HEK293T (cell line): ENCODE data around the gene MS4A4A.

ENCODE experiments used
- ARNT ChIP-seq: fragments of 450-650 bp; IDR thresholded peaks from 2 replicates; pipeline ENCODE4 v1.6.1; 2017; ENCODE audit warnings: mild to moderate bottlenecking
- CTBP1 ChIP-seq: fragments of 450-650 bp; IDR thresholded peaks from 2 replicates; pipeline ENCODE4 v1.6.1; 2016; ENCODE audit warnings: borderline replicate concordance
- FOXA1 ChIP-seq: fragments of 450-650 bp; IDR thresholded peaks from 2 replicates; pipeline ENCODE4 v1.6.1; 2016; ENCODE audit warnings: mild to moderate bottlenecking
- FOXM1 ChIP-seq: fragments of 450-650 bp; IDR thresholded peaks from 2 replicates; pipeline ENCODE4 v1.6.1; 2017; ENCODE audit warnings: mild to moderate bottlenecking, borderline replicate concordance
- HDGF ChIP-seq: fragments of 450-650 bp; IDR thresholded peaks from 2 replicates; pipeline ENCODE4 v1.6.1; 2017; ENCODE audit warnings: antibody characterized with exemption, borderline replicate concordance
- LEF1 ChIP-seq: fragments of 450-650 bp; IDR thresholded peaks from 2 replicates; pipeline ENCODE4 v1.6.1; 2017; ENCODE audit warnings: mild to moderate bottlenecking, borderline replicate concordance
- NFRKB ChIP-seq: fragments of 450-650 bp; IDR thresholded peaks from 2 replicates; pipeline ENCODE4 v1.6.1; 2016; ENCODE audit warnings: mild to moderate bottlenecking, moderate library complexity
- SP1 ChIP-seq: fragments of 450-650 bp; IDR thresholded peaks from 2 replicates; pipeline ENCODE4 v1.6.1; 2017
- SUZ12 ChIP-seq: fragments of 450-650 bp; IDR thresholded peaks from 2 replicates; pipeline ENCODE4 v1.6.1; 2016; ENCODE audit warnings: mild to moderate bottlenecking
- TARDBP ChIP-seq: fragments of 450-650 bp; IDR thresholded peaks from 2 replicates; pipeline ENCODE4 v1.6.1; 2016
- TF ChIP-seq, protein P1 (sequence below): fragments of 450-650 bp; IDR thresholded peaks from 2 replicates; pipeline ENCODE4 v1.6.1; 2016

GRCh38 chr11:60274416-60274815, 6.0 kb upstream of the MS4A4A start:
- TF ChIP-seq TARDBP (no peak), SP1 (no peak), SUZ12 (no peak), HDGF (no peak), LEF1 (no peak), ARNT (no peak), FOXM1 (no peak), NFRKB (no peak), CTBP1 (no peak), FOXA1 (no peak)
- TF ChIP-seq, protein P1, sequence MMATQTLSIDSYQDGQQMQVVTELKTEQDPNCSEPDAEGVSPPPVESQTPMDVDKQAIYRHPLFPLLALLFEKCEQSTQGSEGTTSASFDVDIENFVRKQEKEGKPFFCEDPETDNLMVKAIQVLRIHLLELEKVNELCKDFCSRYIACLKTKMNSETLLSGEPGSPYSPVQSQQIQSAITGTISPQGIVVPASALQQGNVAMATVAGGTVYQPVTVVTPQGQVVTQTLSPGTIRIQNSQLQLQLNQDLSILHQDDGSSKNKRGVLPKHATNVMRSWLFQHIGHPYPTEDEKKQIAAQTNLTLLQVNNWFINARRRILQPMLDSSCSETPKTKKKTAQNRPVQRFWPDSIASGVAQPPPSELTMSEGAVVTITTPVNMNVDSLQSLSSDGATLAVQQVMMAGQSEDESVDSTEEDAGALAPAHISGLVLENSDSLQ = no peak
